Coronary artery (tissue), 2 donors: ENCODE data around the gene CLIP1.
A peak's percentile ranks its signal among the peaks of the same experiment; 100 is the strongest.

Source experiments
- DNase-seq: peaks from one replicate; pipeline ENCODE4 v3.0.0-alpha.2; 2017; ENCODE audit warnings: low spot score
- H3K27ac ChIP-seq, 2 donors: fragments of 200-600 bp; sonication (generic); one replicate each; pipeline ENCODE4 v1.5.1; 2016 to 2019
- H3K4me3 ChIP-seq: fragments of 200-600 bp; sonication (generic); 2 replicates; pipeline ENCODE4 v1.5.1; 2016; ENCODE audit warnings: mild to moderate bottlenecking, moderate library complexity
- TF ChIP-seq, protein P1 (sequence below): fragments of 200-600 bp; sonication (generic); IDR thresholded peaks from one replicate; pipeline ENCODE4 v1.5.1; 2019; ENCODE audit warnings: antibody characterized with exemption

CLIP1 gene

DNA sequence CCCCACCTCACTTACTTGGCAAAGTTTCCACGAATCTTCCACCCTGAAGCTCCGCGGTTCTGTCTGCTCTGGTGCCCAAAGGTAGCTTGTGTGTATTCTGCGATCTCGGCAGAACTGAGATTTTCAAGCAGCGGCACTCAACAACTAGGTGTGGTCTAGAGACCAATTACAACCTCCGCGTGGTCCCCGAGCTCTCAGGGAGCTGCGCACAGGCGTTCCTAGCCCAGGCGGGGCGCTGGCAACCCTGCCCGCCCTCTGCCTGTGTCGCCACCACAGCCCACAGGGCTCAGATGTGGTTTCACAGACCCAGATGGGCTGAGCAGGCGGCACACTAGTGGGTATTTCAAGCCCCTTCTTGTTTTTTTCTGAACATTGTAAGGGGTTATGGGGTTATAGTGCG, 195.1 kb downstream of the CLIP1 start:
- H3K4me3 ChIP-seq: no peak overlapping the region
- TF ChIP-seq, protein P1, sequence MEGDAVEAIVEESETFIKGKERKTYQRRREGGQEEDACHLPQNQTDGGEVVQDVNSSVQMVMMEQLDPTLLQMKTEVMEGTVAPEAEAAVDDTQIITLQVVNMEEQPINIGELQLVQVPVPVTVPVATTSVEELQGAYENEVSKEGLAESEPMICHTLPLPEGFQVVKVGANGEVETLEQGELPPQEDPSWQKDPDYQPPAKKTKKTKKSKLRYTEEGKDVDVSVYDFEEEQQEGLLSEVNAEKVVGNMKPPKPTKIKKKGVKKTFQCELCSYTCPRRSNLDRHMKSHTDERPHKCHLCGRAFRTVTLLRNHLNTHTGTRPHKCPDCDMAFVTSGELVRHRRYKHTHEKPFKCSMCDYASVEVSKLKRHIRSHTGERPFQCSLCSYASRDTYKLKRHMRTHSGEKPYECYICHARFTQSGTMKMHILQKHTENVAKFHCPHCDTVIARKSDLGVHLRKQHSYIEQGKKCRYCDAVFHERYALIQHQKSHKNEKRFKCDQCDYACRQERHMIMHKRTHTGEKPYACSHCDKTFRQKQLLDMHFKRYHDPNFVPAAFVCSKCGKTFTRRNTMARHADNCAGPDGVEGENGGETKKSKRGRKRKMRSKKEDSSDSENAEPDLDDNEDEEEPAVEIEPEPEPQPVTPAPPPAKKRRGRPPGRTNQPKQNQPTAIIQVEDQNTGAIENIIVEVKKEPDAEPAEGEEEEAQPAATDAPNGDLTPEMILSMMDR: no peak
- no peak overlapping the region for H3K27ac ChIP-seq
- DNase-seq: no peak

- Histone ChIP-seq H3K4me3 (peak overlapping the region; percentile 66), H3K27ac (peak overlapping the region in 1 of 2 donors; percentile 71)
- no peak for DNase-seq
- TF ChIP-seq, protein P1: no peak
Measured at GRCh38 chr12:122226366-122227125, 195.9 kb downstream of the CLIP1 start.

- Histone ChIP-seq H3K27ac (peak within 1 kb of the TSS; percentile 92 to 95), H3K4me3 (peak within 1 kb of the TSS; percentile 80)
- peak; percentile 100 for DNase-seq
- TF ChIP-seq, protein P1: no peak
Measured at GRCh38 chr12:122225683-122226365, 196.6 kb downstream of the CLIP1 start, which contains the start of gene DIABLO. Gene DIABLO (minus strand): TSS chr12:122226052. CDS start chr12:122226014, 38 bp downstream.
